ENCODE measurements around the gene LYPD4.

DNA sequence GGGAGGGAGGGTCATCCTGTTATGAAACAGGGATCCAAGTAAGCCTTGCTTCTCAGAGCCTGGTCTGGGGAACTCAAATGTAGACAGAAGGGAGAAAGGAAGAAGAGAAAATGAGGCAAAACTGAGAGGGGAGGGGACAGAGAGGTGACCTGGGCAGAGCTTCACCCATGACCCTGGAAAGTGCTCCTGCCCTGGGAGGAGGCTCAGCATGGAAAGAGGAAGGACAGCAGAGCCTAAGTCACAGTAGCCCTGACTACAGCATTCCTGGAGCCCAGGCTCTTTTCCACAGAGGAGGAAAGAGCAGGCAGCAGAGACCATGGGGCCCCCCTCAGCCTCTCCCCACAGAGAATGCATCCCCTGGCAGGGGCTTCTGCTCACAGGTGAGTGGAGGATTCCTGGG lies 48.1 kb downstream of the LYPD4 start, which contains the start of gene CEACAM3:
- TF ChIP-seq, protein P1, sequence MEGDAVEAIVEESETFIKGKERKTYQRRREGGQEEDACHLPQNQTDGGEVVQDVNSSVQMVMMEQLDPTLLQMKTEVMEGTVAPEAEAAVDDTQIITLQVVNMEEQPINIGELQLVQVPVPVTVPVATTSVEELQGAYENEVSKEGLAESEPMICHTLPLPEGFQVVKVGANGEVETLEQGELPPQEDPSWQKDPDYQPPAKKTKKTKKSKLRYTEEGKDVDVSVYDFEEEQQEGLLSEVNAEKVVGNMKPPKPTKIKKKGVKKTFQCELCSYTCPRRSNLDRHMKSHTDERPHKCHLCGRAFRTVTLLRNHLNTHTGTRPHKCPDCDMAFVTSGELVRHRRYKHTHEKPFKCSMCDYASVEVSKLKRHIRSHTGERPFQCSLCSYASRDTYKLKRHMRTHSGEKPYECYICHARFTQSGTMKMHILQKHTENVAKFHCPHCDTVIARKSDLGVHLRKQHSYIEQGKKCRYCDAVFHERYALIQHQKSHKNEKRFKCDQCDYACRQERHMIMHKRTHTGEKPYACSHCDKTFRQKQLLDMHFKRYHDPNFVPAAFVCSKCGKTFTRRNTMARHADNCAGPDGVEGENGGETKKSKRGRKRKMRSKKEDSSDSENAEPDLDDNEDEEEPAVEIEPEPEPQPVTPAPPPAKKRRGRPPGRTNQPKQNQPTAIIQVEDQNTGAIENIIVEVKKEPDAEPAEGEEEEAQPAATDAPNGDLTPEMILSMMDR (IDR thresholded peaks at IDR 0.05), result no peak
- TF ChIP-seq EZH2 (IDR thresholded peaks at IDR 0.05), result no peak
